HG03457 (cell line): ENCODE results near the gene PPP3CA.
"Not testable (repeated sequence)": the region's sequence is repeated elsewhere in the genome, so short reads cannot be mapped to it uniquely, and the experiment has no call there.

Experiments used
- ATAC-seq: cut with Tn5 transposase; IDR thresholded peaks from one replicate; pipeline ENCODE4 v1.9.1; 2021; ENCODE audit warnings: moderate number of reproducible peaks; ENCODE audit not compliant: unreplicated experiment

Gene PPP3CA

GRCh38 chr4:101020956-101021355 is 326.4 kb downstream of the PPP3CA start:
- ATAC-seq: peak; percentile 52

DNA sequence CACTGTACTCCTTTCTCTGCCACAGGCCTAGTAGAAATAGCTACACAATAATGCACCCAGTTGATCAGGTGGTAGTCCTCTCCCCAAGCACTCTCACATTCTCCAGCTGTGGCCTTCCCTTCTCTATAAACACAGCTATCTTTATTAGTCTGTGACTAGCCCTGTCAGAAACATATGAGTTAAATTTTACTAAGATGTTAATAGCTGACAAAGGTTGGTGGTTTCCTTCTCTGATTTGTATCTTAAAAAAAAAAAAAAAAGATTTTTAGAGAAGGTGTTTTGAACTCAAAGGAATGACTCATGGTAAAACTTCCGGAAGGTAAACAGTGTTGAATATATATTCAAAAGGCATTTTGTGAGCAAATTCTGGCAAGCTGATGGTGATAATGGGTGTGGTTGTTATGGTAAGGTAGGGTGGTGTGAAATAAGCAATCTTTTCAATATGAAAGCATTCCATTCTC is 327.4 kb downstream of the PPP3CA start:
- ATAC-seq: peak; percentile 60

GRCh38 chr4:101019313-101019712 is 328.0 kb downstream of the PPP3CA start:
- ATAC-seq: no peak

DNA sequence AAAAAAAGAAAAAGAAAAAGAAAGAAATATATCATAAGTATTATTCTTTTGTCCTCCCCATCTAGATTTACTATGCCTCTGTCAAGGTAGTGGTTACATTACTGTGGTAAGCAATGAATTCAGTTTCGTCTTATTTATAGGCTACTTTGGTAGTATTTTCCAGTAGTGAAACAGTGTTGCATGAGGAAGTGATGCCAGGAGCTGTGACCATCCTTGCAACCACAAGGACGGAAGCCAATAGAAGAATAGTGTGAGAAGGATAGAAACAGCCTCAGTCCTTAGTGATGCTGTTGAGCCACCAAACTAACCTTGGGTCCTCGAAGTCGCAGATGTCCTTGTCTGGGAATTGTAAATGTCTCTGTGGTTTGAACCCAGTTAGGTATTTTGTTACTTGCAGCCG is 328.5 kb downstream of the PPP3CA start:
- peak; percentile 61 for ATAC-seq

GRCh38 chr4:101014417-101014816 is 332.9 kb downstream of the PPP3CA start:
- ATAC-seq: peak; percentile 41

- ATAC-seq: no peak
Measured at GRCh38 chr4:101010987-101011386, 336.3 kb downstream of the PPP3CA start.

DNA sequence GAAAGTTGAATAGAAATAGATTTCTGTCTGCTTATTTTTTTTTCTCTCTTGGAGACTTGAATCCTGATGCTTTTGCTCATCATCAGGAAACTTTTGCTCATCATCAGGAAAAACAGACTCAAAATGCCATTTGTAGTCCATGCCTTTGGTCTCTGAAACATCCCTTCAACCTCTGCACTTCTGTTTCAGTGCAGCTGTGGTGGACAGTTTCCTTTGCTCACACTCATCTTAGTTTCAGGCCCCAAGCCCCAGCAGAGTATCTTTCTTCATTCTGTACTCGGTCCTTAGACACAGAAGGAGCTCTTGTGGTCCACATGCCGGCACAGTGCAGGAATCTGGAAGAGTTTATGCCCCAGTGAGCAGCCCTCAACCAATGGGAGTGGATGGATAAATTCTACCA is 337.9 kb downstream of the PPP3CA start:
- peak; percentile 37 for ATAC-seq

DNA sequence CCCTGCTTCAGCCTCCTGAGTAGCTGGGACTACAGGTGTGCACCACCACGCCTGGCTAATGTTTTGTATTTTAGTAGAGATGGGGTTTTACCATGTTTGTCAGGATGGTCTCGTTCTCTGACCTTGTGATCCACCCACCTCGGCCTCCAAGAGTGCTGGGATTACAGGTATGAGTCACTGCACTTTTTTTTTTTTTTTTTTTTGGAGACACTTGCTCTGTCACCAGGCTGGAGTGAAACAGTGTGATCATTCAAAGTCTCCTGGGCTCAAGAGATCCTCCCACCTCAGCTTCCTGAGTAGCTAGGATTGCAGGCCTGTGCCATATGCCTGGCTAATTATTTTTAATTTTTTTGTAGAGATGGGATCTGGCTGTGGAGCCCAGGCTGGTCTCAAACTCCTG is 338.8 kb downstream of the PPP3CA start:
- no peak for ATAC-seq

DNA sequence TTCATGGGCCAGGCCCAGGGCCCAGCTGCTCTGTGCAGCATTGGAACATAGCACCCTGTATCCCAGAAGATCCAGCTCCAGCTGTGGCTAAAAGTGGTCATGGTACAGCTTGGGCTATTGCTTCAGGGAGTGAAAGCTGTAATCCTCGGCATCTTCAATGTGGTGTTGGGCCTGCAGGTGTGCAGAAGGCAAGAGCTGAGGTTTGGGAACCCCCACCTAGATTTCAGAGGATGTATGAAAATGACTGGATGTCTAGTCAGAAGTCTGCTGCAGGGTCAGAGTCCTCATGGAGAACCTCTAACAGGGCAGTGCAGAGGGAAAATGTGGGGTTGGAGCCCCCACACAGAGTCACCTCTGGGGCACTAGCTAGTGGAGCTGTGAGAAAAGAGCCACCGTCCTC is 341.7 kb downstream of the PPP3CA start:
- ATAC-seq: peak; percentile 48

GRCh38 chr4:101000496-101000895 is 346.8 kb downstream of the PPP3CA start:
- ATAC-seq: no peak

GRCh38 chr4:100995671-100996070 is 351.7 kb downstream of the PPP3CA start:
- no peak for ATAC-seq

DNA sequence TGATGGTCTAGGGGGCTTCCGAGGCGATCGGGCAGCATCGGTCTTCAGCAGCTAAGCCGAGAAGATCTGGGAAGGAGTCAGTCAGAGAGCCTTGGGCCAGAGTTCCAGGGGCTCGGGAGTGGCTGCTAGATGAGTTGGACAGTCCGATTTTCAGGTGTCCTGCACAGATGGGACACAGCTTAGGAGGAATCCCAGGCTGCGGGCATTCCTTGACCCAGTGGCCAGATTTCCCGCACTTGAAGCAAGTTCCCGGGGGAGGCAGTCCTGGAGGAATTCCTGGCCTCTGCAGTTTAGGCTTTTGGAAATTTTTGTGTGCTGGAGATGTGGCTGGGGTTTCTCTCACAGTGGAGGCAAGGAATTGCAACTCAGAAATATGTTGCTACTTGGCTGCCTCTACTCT is 352.3 kb downstream of the PPP3CA start:
- not testable (repeated sequence) for ATAC-seq

DNA sequence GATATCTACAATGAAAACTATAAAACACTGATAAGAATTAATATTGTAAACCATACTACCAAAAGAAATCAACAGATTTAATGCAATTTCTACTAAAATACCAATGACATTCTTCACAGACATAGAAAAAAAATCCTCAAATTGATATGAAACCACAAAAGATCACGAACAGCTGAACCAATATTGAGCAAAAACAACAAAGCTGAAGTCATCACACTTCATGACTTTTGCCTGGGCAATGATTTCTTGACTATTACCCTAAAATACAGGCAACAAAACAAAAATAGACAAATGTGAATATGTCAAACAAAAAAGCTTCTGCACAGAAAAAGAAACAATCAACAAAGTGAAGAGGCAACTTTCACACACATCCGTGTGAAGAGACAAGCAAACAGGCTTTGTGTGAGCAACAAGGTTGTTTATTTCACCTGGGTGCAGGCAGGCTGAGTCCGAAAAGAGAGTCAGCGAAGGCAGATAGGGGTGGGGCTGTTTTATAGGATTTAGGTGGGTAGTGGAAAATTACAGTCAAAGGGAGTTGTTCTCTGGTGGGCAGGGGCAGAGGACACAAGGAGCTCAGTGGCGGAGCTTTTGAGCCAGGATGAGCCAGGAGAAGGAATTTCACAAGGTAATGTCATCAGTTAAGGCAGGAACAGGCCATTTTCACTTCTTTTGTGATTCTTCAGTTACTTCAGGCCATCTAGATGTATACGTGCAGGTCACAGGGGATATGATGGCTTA is 355.8 kb downstream of the PPP3CA start:
- ATAC-seq: not testable (repeated sequence)

DNA sequence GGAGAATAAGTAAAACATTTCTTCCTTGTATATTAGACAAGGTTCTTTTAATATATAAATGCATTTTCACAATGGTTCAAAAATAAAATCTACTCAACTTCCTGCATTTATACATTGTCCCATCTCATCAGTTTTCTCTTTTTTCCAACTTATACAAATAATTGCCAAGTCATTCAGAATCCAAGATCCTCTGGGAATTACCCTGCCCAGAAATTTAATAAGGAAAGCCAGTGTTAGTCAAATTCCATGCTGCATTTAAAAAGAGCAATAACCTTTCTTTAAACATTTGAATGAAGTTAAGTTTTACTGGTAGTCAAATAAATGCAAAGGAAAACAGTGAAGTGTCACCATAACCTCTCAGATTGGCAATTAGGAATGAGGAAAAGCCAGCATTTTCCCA is 357.9 kb downstream of the PPP3CA start:
- ATAC-seq: no peak

DNA sequence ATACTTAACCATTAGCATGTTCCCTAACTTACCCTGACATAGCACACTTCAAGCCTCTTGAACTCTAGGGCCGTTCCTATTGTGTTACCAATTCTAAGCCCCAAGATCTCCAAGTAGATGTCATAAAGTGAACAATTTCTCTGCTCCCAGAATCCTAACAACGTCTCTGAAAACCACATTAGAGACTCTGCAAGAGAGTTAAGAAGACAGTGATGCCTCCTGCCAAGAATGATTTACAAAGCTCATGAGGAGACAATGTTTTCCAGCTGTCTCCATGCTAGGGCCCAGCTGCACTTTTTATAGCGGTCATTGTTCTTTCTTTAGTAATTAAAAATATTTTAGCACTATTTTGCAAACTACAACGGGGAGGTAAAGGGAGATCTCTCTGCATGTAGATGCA is 358.4 kb downstream of the PPP3CA start:
- no peak for ATAC-seq

GRCh38 chr4:100986360-100986868 is 360.9 kb downstream of the PPP3CA start:
- no peak for ATAC-seq

- ATAC-seq: no peak
Measured at GRCh38 chr4:100985576-100985975, 361.8 kb downstream of the PPP3CA start.

DNA sequence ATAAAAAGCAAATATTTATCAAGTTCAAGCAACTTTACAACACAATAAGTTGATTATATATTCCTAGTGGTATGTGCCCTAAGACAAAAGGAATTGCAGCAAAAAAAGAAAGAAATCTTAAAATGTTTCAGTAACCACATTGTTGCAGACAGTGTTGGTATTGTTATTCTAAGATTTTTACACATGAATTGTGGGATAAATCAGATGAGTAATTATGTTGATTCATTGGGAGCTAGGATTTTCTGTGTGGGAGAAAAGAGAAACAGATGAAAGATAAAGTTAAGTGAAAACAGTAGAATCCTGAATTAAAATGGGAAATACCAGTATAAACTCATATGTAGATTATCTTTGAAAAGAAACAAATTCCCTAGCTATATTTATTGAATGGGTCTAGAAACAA is 362.4 kb downstream of the PPP3CA start:
- no peak for ATAC-seq

DNA sequence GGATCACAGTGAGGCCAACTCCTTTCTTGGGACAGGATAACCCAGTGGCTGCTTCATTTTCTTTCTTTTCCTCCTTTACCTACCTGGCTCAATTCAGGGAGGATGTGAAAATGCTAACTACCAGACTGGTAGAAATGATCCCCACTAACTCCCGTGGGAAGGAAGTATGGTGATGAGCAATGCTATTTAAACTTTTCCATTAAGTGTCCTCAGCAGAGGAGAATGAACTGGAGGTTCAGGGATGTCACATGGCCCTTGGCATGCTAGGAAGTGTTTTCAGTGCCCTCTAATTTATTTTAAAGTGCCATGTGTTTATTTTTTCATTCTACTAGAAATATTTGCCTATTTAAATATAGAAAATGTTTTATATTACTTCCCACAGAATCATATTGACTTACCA is 363.9 kb downstream of the PPP3CA start:
- ATAC-seq: no peak

DNA sequence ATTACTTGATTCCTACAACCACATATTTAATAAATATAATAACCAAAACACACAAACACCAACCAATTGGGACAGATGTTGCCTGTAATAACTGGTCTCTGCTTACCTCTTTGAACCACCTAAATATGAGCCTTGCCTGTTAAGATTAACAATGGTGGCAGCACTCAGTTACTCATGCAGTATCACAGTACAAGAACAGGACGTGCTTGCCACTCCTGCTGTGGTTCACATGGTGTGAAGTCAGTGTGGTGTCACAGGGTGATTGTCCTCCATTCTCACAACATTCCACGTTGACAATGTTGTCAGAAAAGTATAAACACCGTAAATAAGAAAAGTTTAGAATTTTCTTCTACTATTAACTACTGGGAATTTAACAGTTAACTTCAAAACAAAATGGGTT is 365.0 kb downstream of the PPP3CA start:
- no peak for ATAC-seq

- ATAC-seq: no peak
Measured at GRCh38 chr4:100981447-100982204, 365.7 kb downstream of the PPP3CA start.

GRCh38 chr4:100979736-100980135 is 367.6 kb downstream of the PPP3CA start:
- ATAC-seq: no peak
